GM19324 (cell line): Measurements from ENCODE around the gene CALY.

Experiments used
- ATAC-seq: cut with Tn5 transposase; IDR thresholded peaks from one replicate; pipeline ENCODE4 v1.9.1; 2021; ENCODE audit warnings: mild to moderate bottlenecking, moderate library complexity; ENCODE audit not compliant: unreplicated experiment, low FRiP score

CALY gene

GRCh38 chr10:133314911-133315310, 21.8 kb downstream of the CALY start:
- ATAC-seq: no peak

- no peak for ATAC-seq
Measured at GRCh38 chr10:133313192-133313591, 23.5 kb downstream of the CALY start.

- ATAC-seq: no peak
Measured at GRCh38 chr10:133312769-133313145, 23.9 kb downstream of the CALY start.

- ATAC-seq: no peak
Measured at GRCh38 chr10:133312016-133312768, 24.5 kb downstream of the CALY start.

- no peak for ATAC-seq
Measured at GRCh38 chr10:133311570-133311969, 25.1 kb downstream of the CALY start.

- ATAC-seq: no peak
Measured at GRCh38 chr10:133310789-133311188, 25.9 kb downstream of the CALY start.

GRCh38 chr10:133310399-133310755, 26.3 kb downstream of the CALY start:
- no peak for ATAC-seq

GRCh38 chr10:133309720-133310398, 26.8 kb downstream of the CALY start:
- no peak for ATAC-seq

GRCh38 chr10:133309100-133309719, 27.5 kb downstream of the CALY start:
- peak; percentile 79 for ATAC-seq

- peak; percentile 87 for ATAC-seq
Measured at GRCh38 chr10:133308421-133309099, 28.1 kb downstream of the CALY start, which contains the start of the genes TUBGCP2 and ZNF511. Gene TUBGCP2 (minus strand): TSS chr10:133308872. CDS start chr10:133302941, 5,931 bp downstream. Gene ZNF511 (plus strand): TSS chr10:133308914. CDS start chr10:133308944, 30 bp downstream.

GRCh38 chr10:133307776-133308420, 28.8 kb downstream of the CALY start:
- peak; percentile 27 for ATAC-seq

GRCh38 chr10:133306941-133307379, 29.7 kb downstream of the CALY start:
- ATAC-seq: no peak

GRCh38 chr10:133306097-133306476, 30.6 kb downstream of the CALY start:
- no peak for ATAC-seq

- ATAC-seq: no peak
Measured at GRCh38 chr10:133303206-133303605, 33.5 kb downstream of the CALY start.

GRCh38 chr10:133302230-133302629, 34.5 kb downstream of the CALY start:
- no peak for ATAC-seq

GRCh38 chr10:133299738-133300137, 37.0 kb downstream of the CALY start:
- ATAC-seq: no peak

GRCh38 chr10:133299224-133299623, 37.5 kb downstream of the CALY start:
- ATAC-seq: no peak

GRCh38 chr10:133298466-133298865, 38.2 kb downstream of the CALY start:
- ATAC-seq: no peak

- ATAC-seq: no peak
Measured at GRCh38 chr10:133297504-133297903, 39.2 kb downstream of the CALY start.
